ENCODE results near the gene SLC47A2. TPM values are rescaled to one million over a fixed set of nuclear protein-coding genes. Genes with fewer than 3 reads are reported as not detected.

SLC47A2 gene
- total and polyA plus RNA-seq, 2 of the 13 experiments (the other 11 are each of a cell fraction or from before 2014, with no cell fraction given) = 0.04 TPM; not detected in 1

DNA sequence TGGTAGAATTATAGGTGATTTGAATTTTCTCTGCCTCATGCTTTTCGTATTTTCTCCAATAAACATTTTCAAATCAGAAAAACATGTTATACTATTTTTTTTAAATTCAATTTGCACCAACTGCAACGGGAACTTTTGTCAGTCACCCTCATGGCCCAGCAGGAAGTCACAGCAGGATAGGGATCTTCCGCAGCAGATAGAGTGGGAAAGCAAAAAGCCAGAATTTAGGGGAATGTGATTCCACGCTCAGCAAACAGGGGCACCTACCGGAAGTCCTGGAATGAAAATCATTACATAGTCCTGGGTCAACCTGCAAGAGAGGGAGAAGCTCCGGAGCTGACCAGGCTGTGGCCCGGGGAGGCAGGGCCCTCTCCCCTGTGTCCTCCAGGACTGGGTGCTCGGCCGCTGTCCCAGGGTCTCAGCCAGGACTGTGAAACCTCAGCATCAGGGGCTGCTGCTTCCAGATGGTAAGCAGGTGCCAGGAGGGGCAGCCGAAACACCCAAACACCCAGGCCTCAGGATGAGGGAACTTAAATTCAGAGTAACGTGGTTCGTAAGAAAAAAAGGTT, 3.9 kb downstream of the SLC47A2 start (continued):
- TF ChIP-seq FOXC1 (CRISPR knock-in tag; IDR thresholded peaks at IDR 0.05; ENCODE audit: borderline replicate concordance) (no peak), ZFX (CRISPR knock-in tag; IDR thresholded peaks at IDR 0.05; ENCODE audit: low read depth) (no peak), ZNF34 (CRISPR knock-in tag; IDR thresholded peaks at IDR 0.05; ENCODE audit: borderline replicate concordance) (no peak), RCOR2 (CRISPR knock-in tag; IDR thresholded peaks at IDR 0.05) (no peak), TOE1 (CRISPR knock-in tag; IDR thresholded peaks at IDR 0.05) (no peak)
- TF ChIP-seq, protein P1, sequence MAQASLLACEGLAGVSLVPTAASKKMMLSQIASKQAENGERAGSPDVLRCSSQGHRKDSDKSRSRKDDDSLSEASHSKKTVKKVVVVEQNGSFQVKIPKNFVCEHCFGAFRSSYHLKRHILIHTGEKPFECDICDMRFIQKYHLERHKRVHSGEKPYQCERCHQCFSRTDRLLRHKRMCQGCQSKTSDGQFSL (CRISPR knock-in tag; IDR thresholded peaks at IDR 0.05) = no peak

DNA sequence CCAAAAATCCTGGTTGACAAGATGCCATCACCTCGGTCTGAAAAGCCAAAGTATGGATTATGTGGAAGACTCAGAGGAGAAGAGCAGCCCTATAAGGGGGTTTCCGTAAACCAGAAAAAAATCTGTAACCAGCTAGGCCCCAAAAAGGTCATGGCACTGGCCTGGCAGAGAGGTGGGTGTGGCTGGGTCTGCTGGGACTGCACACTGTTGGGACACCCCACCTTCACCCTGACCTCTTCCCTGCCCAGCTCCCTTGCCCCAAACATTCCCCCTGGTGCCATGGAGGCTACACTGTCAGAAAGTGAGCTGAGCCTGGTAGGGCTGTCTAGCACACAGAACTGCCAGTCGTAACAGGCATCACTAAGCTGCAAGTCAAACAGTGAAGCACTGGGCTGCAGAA, 6.5 kb downstream of the SLC47A2 start:
- Histone ChIP-seq H3K9ac (ENCODE audit: insufficient read depth, low read depth, low read length) (no peak overlapping the region), H3K79me2 (ENCODE audit: insufficient read depth, low read length) (no peaks in the 10 kb centered on the region), H3K27ac (ENCODE audit: extremely low read length, insufficient read depth, low read length) (no peak overlapping the region), H3K4me1 (ENCODE audit: insufficient read depth, low read length) (peaks cover 41% of the 10 kb centered on the region), H3K4me2 (ENCODE audit: low read depth, low read length) (no peak overlapping the region), H3K36me3 (replicated peaks in 1 of 2; ENCODE audit: control insufficient read depth in 1 of 2, insufficient read depth in 2 of 2, low read length in 2 of 2) (no peaks in the 10 kb centered on the region), H3K9me3 (ENCODE audit: low read length) (no peaks in the 10 kb centered on the region), H2AFZ (ENCODE audit: low read length) (no peak overlapping the region), H3K27me3 (ENCODE audit: control insufficient read depth in 1 of 2, insufficient read depth in 2 of 2, low read length in 2 of 2) (peaks cover 2 to 15% of the 10 kb centered on the region in 2 experiments), H3K4me3 (replicated peaks in 1 of 3; ENCODE audit: insufficient read depth in 1 of 3, low read depth in 2 of 3, low read length in 3 of 3) (no peak overlapping the region), H4K20me1 (ENCODE audit: insufficient read depth, low read length) (no peaks in the 10 kb centered on the region)
- ChIA-PET POLR2A (no interaction called here), CTCF (ENCODE audit: low intra/inter-chr PET ratio, low total read pairs) (no interaction called here)
- 54% methylated on average over 3 of the region's 3 CpGs for whole genome bisulfite sequencing (ENCODE audit: low lambda C conversion rate)
- no peak for ATAC-seq
- DNase-seq (ENCODE audit: low spot score) = no peak
- no TSS peak for BruUV-seq (replicated peaks)
- intact Hi-C loops (cut with micrococcal nuclease; ENCODE audit: unreplicated experiment) = no loop called here
- TF ChIP-seq EP300 (IDR thresholded peaks at IDR 0.05; ENCODE audit: low read depth in 2 of 2, low read length in 2 of 2) (no peak), EP300 (CRISPR knock-in tag; IDR thresholded peaks at IDR 0.05; ENCODE audit: borderline replicate concordance) (no peak)
- in situ Hi-C loops (cut with HindIII; ENCODE audit: extremely low pct_ligation_motif_present, low pct_unique_long_range_greater_than_20kb) = loop anchor here (25.0 kb wide), 1 partner anchor 198 kb away; no protein-coding TSS in a partner anchor
- FAIRE-seq = no peak
